ENCODE results near the gene FXYD1. TPM values are rescaled to one million over a fixed set of nuclear protein-coding genes. Genes with fewer than 3 reads are reported as not detected.
"Not testable (repeated sequence)": the region's sequence is repeated elsewhere in the genome, so short reads cannot be mapped to it uniquely, and the experiment has no call there.

The FXYD1 gene
- total RNA-seq, 4 donors from 2014 or later = 2.0 to 10.9 (median 6.7) TPM

- peak overlapping the region; percentile 4 for H3K4me3 ChIP-seq
- H3K4me1 ChIP-seq = peaks cover 85% of the 10 kb centered on the region
- WGBS = 60% methylated on average over 1 of the region's 35 CpGs
Measured at GRCh38 chr19:35125749-35126623, 12.6 kb upstream of the FXYD1 start.

GRCh38 chr19:35126624-35126959, 12.0 kb upstream of the FXYD1 start:
- Histone ChIP-seq H3K4me1 (peaks cover 83% of the 10 kb centered on the region), H3K4me3 (peak overlapping the region; percentile 4), H3K27me3 (no peaks in the 10 kb centered on the region), H3K36me3 (peaks cover 2% of the 10 kb centered on the region), H3K9me3 (no peaks in the 10 kb centered on the region), H3K27ac (peak overlapping the region; percentile 95)
- no peak for DNase-seq (ENCODE audit: low spot score in 2 of 2)
- no peak for TF ChIP-seq POLR2A (IDR thresholded peaks at IDR 0.05)
- TF ChIP-seq POLR2AphosphoS5 (IDR thresholded peaks at IDR 0.05) = no peak
- TF ChIP-seq EP300 (IDR thresholded peaks at IDR 0.05) = no peak
- TF ChIP-seq CTCF (IDR thresholded peaks at IDR 0.05) = no peak
- WGBS = no CpG with 5 or more reads among the region's 20 CpGs

More at GRCh38 chr19:35125749-35126623, 12.6 kb upstream of the FXYD1 start:
- DNase-seq (ENCODE audit: low spot score in 2 of 2) = no peak
- TF ChIP-seq POLR2A (IDR thresholded peaks at IDR 0.05) (no peak), POLR2AphosphoS5 (IDR thresholded peaks at IDR 0.05) (no peak), CTCF (IDR thresholded peaks at IDR 0.05) (no peak), EP300 (IDR thresholded peaks at IDR 0.05) (no peak)
- peak overlapping the region; percentile 95 for H3K27ac ChIP-seq
- no peaks in the 10 kb centered on the region for H3K9me3 ChIP-seq
- H3K27me3 ChIP-seq = no peaks in the 10 kb centered on the region
- H3K36me3 ChIP-seq = peaks cover 7% of the 10 kb centered on the region

GRCh38 chr19:35127871-35128270, 10.8 kb upstream of the FXYD1 start:
- DNase-seq (ENCODE audit: low spot score in 2 of 2) = no peak
- H3K27ac ChIP-seq = peak overlapping the region; percentile 95
- peaks cover 70% of the 10 kb centered on the region for H3K4me1 ChIP-seq
- TF ChIP-seq POLR2A (IDR thresholded peaks at IDR 0.05) = no peak
- no peak for TF ChIP-seq CTCF (IDR thresholded peaks at IDR 0.05)
- TF ChIP-seq EP300 (IDR thresholded peaks at IDR 0.05) = no peak
- no peak for TF ChIP-seq POLR2AphosphoS5 (IDR thresholded peaks at IDR 0.05)
- 73% methylated on average over 4 of the region's 7 CpGs for WGBS
- H3K9me3 ChIP-seq = no peaks in the 10 kb centered on the region
- H3K36me3 ChIP-seq = no peaks in the 10 kb centered on the region
- H3K4me3 ChIP-seq = no peak overlapping the region
- no peaks in the 10 kb centered on the region for H3K27me3 ChIP-seq

GRCh38 chr19:35128398-35129057, 10.1 kb upstream of the FXYD1 start:
- peak overlapping the region; percentile 95 for H3K27ac ChIP-seq
- WGBS = 86% methylated on average over 9 of the region's 9 CpGs
- no peaks in the 10 kb centered on the region for H3K9me3 ChIP-seq
- no peak for DNase-seq (ENCODE audit: low spot score in 2 of 2)
- peaks cover 64% of the 10 kb centered on the region for H3K4me1 ChIP-seq
- TF ChIP-seq CTCF (IDR thresholded peaks at IDR 0.05) (no peak), EP300 (IDR thresholded peaks at IDR 0.05) (no peak), POLR2A (IDR thresholded peaks at IDR 0.05) (no peak), POLR2AphosphoS5 (IDR thresholded peaks at IDR 0.05) (no peak)
- H3K4me3 ChIP-seq = no peak overlapping the region
- no peaks in the 10 kb centered on the region for H3K27me3 ChIP-seq
- no peaks in the 10 kb centered on the region for H3K36me3 ChIP-seq

GRCh38 chr19:35129724-35130274, 8.8 kb upstream of the FXYD1 start:
- not testable (repeated sequence) for H3K27ac ChIP-seq; H3K36me3 ChIP-seq; H3K9me3 ChIP-seq; DNase-seq (ENCODE audit: low spot score in 2 of 2); H3K27me3 ChIP-seq; H3K4me3 ChIP-seq
- peaks cover 53% of the 10 kb centered on the region for H3K4me1 ChIP-seq
- 77% methylated on average over 14 of the region's 14 CpGs for WGBS
